ENCODE data around the gene PCA3.
"Not testable (repeated sequence)": the region's sequence is repeated elsewhere in the genome, so short reads cannot be mapped to it uniquely, and the experiment has no call there.

PCA3 gene

GRCh38 chr9:76737154-76737902, 26.9 kb upstream of the PCA3 start:
- intact Hi-C loops (cut with micrococcal nuclease) = no loop called here
- Mint-ChIP-seq H3K4me1 (ENCODE audit: low read depth) (no peaks in the 10 kb centered on the region), H3K36me3 (ENCODE audit: low read depth) (no peaks in the 10 kb centered on the region), H3K9me3 (peaks cover 5% of the 10 kb centered on the region), H3K27me3 (peaks cover 1% of the 10 kb centered on the region), H3K4me3 (no peak overlapping the region), H3K27ac (no peak overlapping the region)

- intact Hi-C loops (cut with micrococcal nuclease) = no loop called here
- no peak overlapping the region for H3K27ac Mint-ChIP-seq
- peaks cover 1% of the 10 kb centered on the region for H3K27me3 Mint-ChIP-seq
- peaks cover 16% of the 10 kb centered on the region for H3K9me3 Mint-ChIP-seq
- no peak overlapping the region for H3K4me3 Mint-ChIP-seq
- no peaks in the 10 kb centered on the region for H3K4me1 Mint-ChIP-seq (ENCODE audit: low read depth)
- no peaks in the 10 kb centered on the region for H3K36me3 Mint-ChIP-seq (ENCODE audit: low read depth)
Measured at GRCh38 chr9:76738402-76738801, 25.8 kb upstream of the PCA3 start.

GRCh38 chr9:76741524-76741923, 22.7 kb upstream of the PCA3 start:
- H3K9me3 Mint-ChIP-seq = peaks cover 26% of the 10 kb centered on the region

GRCh38 chr9:76742890-76743289, 21.3 kb upstream of the PCA3 start:
- intact Hi-C loops (cut with micrococcal nuclease); H3K4me3 Mint-ChIP-seq; H3K36me3 Mint-ChIP-seq (ENCODE audit: low read depth); H3K4me1 Mint-ChIP-seq (ENCODE audit: low read depth); H3K27me3 Mint-ChIP-seq; H3K27ac Mint-ChIP-seq: not testable (repeated sequence)
- peaks cover 26% of the 10 kb centered on the region for H3K9me3 Mint-ChIP-seq

More at GRCh38 chr9:76741524-76741923, 22.7 kb upstream of the PCA3 start:
- H3K4me3 Mint-ChIP-seq = no peak overlapping the region
- H3K27me3 Mint-ChIP-seq = no peaks in the 10 kb centered on the region
- no peaks in the 10 kb centered on the region for H3K36me3 Mint-ChIP-seq (ENCODE audit: low read depth)
- H3K4me1 Mint-ChIP-seq (ENCODE audit: low read depth) = no peaks in the 10 kb centered on the region
- H3K27ac Mint-ChIP-seq = no peak overlapping the region
- intact Hi-C loops (cut with micrococcal nuclease) = no loop called here

- Mint-ChIP-seq H3K36me3 (ENCODE audit: low read depth) (no peaks in the 10 kb centered on the region), H3K4me1 (ENCODE audit: low read depth) (no peaks in the 10 kb centered on the region), H3K27ac (no peak overlapping the region), H3K27me3 (no peaks in the 10 kb centered on the region), H3K4me3 (no peak overlapping the region), H3K9me3 (peaks cover 26% of the 10 kb centered on the region)
- intact Hi-C loops (cut with micrococcal nuclease) = no loop called here
Measured at GRCh38 chr9:76743931-76744330, 20.3 kb upstream of the PCA3 start.

- Mint-ChIP-seq H3K27me3 (no peaks in the 10 kb centered on the region), H3K27ac (no peak overlapping the region), H3K4me1 (ENCODE audit: low read depth) (no peaks in the 10 kb centered on the region), H3K36me3 (ENCODE audit: low read depth) (no peaks in the 10 kb centered on the region), H3K9me3 (peaks cover 26% of the 10 kb centered on the region), H3K4me3 (no peak overlapping the region)
- intact Hi-C loops (cut with micrococcal nuclease) = no loop called here
Measured at GRCh38 chr9:76744336-76744735, 19.9 kb upstream of the PCA3 start.

GRCh38 chr9:76751001-76751400, 13.2 kb upstream of the PCA3 start:
- Mint-ChIP-seq H3K36me3 (ENCODE audit: low read depth) (no peaks in the 10 kb centered on the region), H3K4me1 (ENCODE audit: low read depth) (no peaks in the 10 kb centered on the region), H3K27me3 (no peaks in the 10 kb centered on the region), H3K27ac (no peak overlapping the region), H3K4me3 (no peak overlapping the region), H3K9me3 (peaks cover under 1% of the 10 kb centered on the region)
- intact Hi-C loops (cut with micrococcal nuclease) = no loop called here

- intact Hi-C loops (cut with micrococcal nuclease) = loop anchor here (1.0 to 5.0 kb wide), 2 partner anchors 256 to 394 kb away; no protein-coding TSS in a partner anchor
- Mint-ChIP-seq H3K36me3 (ENCODE audit: low read depth) (no peaks in the 10 kb centered on the region), H3K4me3 (no peak overlapping the region), H3K9me3 (no peaks in the 10 kb centered on the region), H3K4me1 (ENCODE audit: low read depth) (peaks cover 15% of the 10 kb centered on the region), H3K27me3 (peaks cover 5% of the 10 kb centered on the region), H3K27ac (no peak overlapping the region)
Measured at GRCh38 chr9:76756268-76756640, 8.0 kb upstream of the PCA3 start.

GRCh38 chr9:76756941-76757673, 7.1 kb upstream of the PCA3 start:
- Mint-ChIP-seq H3K27ac (no peak overlapping the region), H3K27me3 (peaks cover 5% of the 10 kb centered on the region), H3K9me3 (no peaks in the 10 kb centered on the region), H3K4me1 (ENCODE audit: low read depth) (peaks cover 15% of the 10 kb centered on the region), H3K36me3 (ENCODE audit: low read depth) (no peaks in the 10 kb centered on the region), H3K4me3 (no peak overlapping the region)
- intact Hi-C loops (cut with micrococcal nuclease) = loop anchor here (1.0 to 5.0 kb wide), 2 partner anchors 255 to 393 kb away; no protein-coding TSS in a partner anchor

GRCh38 chr9:76758476-76758875, 5.8 kb upstream of the PCA3 start:
- Mint-ChIP-seq H3K27me3 (peaks cover 7% of the 10 kb centered on the region), H3K36me3 (ENCODE audit: low read depth) (no peaks in the 10 kb centered on the region), H3K4me3 (no peak overlapping the region), H3K4me1 (ENCODE audit: low read depth) (peaks cover 15% of the 10 kb centered on the region), H3K9me3 (no peaks in the 10 kb centered on the region), H3K27ac (no peak overlapping the region)
- intact Hi-C loops (cut with micrococcal nuclease) = loop anchor here (5.0 kb wide), 1 partner anchor 254 kb away; no protein-coding TSS in a partner anchor

GRCh38 chr9:76759732-76760131, 4.5 kb upstream of the PCA3 start:
- intact Hi-C loops (cut with micrococcal nuclease) = loop anchor here (5.0 kb wide), 1 partner anchor 253 kb away; no protein-coding TSS in a partner anchor
- Mint-ChIP-seq H3K36me3 (ENCODE audit: low read depth) (no peaks in the 10 kb centered on the region), H3K4me3 (no peak overlapping the region), H3K27ac (no peak overlapping the region), H3K9me3 (no peaks in the 10 kb centered on the region), H3K4me1 (ENCODE audit: low read depth) (peaks cover 15% of the 10 kb centered on the region), H3K27me3 (peaks cover 7% of the 10 kb centered on the region)

- no peak overlapping the region for H3K4me3 Mint-ChIP-seq
- H3K4me1 Mint-ChIP-seq (ENCODE audit: low read depth) = peaks cover 15% of the 10 kb centered on the region
- no peaks in the 10 kb centered on the region for H3K36me3 Mint-ChIP-seq (ENCODE audit: low read depth)
- no peaks in the 10 kb centered on the region for H3K9me3 Mint-ChIP-seq
- H3K27me3 Mint-ChIP-seq = peaks cover 7% of the 10 kb centered on the region
- no peak overlapping the region for H3K27ac Mint-ChIP-seq
- intact Hi-C loops (cut with micrococcal nuclease) = no loop called here
Measured at GRCh38 chr9:76761448-76761847, 2.8 kb upstream of the PCA3 start.

GRCh38 chr9:76766126-76766525, 1.9 kb downstream of the PCA3 start:
- H3K27me3 Mint-ChIP-seq = peaks cover 3% of the 10 kb centered on the region
- no peaks in the 10 kb centered on the region for H3K36me3 Mint-ChIP-seq (ENCODE audit: low read depth)
- H3K9me3 Mint-ChIP-seq = no peaks in the 10 kb centered on the region
- H3K4me3 Mint-ChIP-seq = no peak overlapping the region
- no peaks in the 10 kb centered on the region for H3K4me1 Mint-ChIP-seq (ENCODE audit: low read depth)
- intact Hi-C loops (cut with micrococcal nuclease) = no loop called here
- H3K27ac Mint-ChIP-seq = no peak overlapping the region

GRCh38 chr9:76772686-76773445, 8.6 kb downstream of the PCA3 start:
- no peaks in the 10 kb centered on the region for H3K36me3 Mint-ChIP-seq (ENCODE audit: low read depth)

More at GRCh38 chr9:76772686-76773445, 8.6 kb downstream of the PCA3 start:
- no peaks in the 10 kb centered on the region for H3K4me1 Mint-ChIP-seq (ENCODE audit: low read depth)
- no peak overlapping the region for H3K27ac Mint-ChIP-seq
- no peak overlapping the region for H3K4me3 Mint-ChIP-seq
- H3K27me3 Mint-ChIP-seq = peaks cover 7% of the 10 kb centered on the region
- intact Hi-C loops (cut with micrococcal nuclease) = no loop called here
- H3K9me3 Mint-ChIP-seq = no peaks in the 10 kb centered on the region
